ENCODE measurements around the gene CDC45.
"Not testable (repeated sequence)": the region's sequence is repeated elsewhere in the genome, so short reads cannot be mapped to it uniquely, and the experiment has no call there.

CDC45 gene

DNA sequence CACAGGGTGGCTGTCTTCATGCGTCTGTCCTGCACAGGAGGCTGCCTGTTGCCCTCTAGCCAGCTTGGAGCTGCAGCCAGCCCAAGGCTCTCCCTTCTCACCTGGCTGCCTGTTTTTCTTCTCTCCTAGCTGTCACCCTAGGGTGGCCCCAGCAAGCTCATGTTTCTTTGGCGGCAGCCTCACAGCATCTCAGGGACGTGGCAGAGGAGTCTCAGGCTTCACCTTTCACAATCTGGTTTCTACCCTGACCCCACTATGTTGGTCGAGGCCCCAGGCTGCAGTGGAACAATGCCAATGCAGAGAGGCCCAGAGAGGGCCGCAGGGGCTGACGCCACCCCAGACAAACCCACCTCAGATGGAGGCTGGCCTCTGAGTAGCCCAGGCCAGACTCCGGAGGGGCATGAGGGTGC, 47.0 kb downstream of the CDC45 start:
- no peak overlapping the region for H3K4me3 ChIP-seq (ENCODE audit: control insufficient read depth, low read depth, low read length)
- no peak for DNase-seq (ENCODE audit: low read depth)
- no peak for TF ChIP-seq CTCF (IDR thresholded peaks at IDR 0.05; ENCODE audit: control insufficient read depth, insufficient read depth, low read depth, low read length, missing control alignments)

DNA sequence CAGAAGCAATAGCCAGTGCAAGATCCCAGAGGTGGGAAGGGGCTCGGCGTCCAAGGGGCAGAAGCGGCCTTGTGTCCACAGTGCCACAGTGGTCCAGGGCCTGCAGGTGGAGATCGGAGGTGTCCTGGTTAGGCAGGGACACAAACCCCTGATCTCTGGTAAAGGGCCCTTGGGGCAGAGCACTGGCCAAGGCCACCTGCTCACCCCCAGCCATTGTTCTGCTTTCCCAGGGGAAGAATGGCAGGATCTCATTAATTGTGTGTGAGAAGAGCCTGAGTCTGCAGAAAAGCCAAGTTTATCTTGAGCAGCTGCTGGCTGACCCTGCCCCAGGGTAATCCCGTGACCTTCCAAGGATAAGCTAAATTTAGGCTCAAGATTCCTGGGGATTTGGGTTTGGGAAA, 47.6 kb downstream of the CDC45 start:
- no peak for DNase-seq (ENCODE audit: low read depth)
- H3K4me3 ChIP-seq (ENCODE audit: control insufficient read depth, low read depth, low read length): no peak overlapping the region
- no peak for TF ChIP-seq CTCF (IDR thresholded peaks at IDR 0.05; ENCODE audit: control insufficient read depth, insufficient read depth, low read depth, low read length, missing control alignments)

- no peak overlapping the region for H3K4me3 ChIP-seq (ENCODE audit: control insufficient read depth, low read depth, low read length)
- no peak for TF ChIP-seq CTCF (IDR thresholded peaks at IDR 0.05; ENCODE audit: control insufficient read depth, insufficient read depth, low read depth, low read length, missing control alignments)
- peak; percentile 4 for DNase-seq (ENCODE audit: low read depth)
These were observed 48.2 kb downstream of the CDC45 start for GRCh38 chr22:19527861-19528417.

DNA sequence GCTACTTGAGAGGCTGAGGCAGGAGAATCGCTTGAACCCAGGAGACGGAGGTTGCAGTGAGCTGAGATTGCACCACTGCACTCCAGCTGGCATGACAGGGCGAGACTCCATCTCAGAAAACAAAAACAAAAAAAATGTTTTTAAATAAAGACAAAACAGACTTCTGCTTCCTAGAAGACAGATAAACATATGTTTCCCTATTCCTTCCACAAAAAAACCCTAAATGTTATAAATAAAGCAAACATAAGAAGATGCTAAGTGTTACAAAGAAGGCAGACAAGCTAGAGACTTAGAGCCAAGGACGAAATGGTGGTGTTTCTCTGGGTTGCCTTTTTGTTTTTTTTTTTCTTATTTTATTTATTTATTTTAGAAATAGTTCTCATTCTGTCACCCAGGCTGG, 50.1 kb downstream of the CDC45 start:
- TF ChIP-seq CTCF (IDR thresholded peaks at IDR 0.05; ENCODE audit: control insufficient read depth, insufficient read depth, low read depth, low read length, missing control alignments): no peak
- no peak for DNase-seq (ENCODE audit: low read depth)
- H3K4me3 ChIP-seq (ENCODE audit: control insufficient read depth, low read depth, low read length): no peak overlapping the region

- no peak for DNase-seq (ENCODE audit: low read depth)
- no peak overlapping the region for H3K4me3 ChIP-seq (ENCODE audit: control insufficient read depth, low read depth, low read length)
- no peak for TF ChIP-seq CTCF (IDR thresholded peaks at IDR 0.05; ENCODE audit: control insufficient read depth, insufficient read depth, low read depth, low read length, missing control alignments)
These were observed 51.0 kb downstream of the CDC45 start for GRCh38 chr22:19530751-19531150.

- not testable (repeated sequence) for H3K4me3 ChIP-seq (ENCODE audit: control insufficient read depth, low read depth, low read length); DNase-seq (ENCODE audit: low read depth)
These were observed 51.6 kb downstream of the CDC45 start for GRCh38 chr22:19531327-19531726.

- TF ChIP-seq CTCF (IDR thresholded peaks at IDR 0.05; ENCODE audit: control insufficient read depth, insufficient read depth, low read depth, low read length, missing control alignments): no peak
- H3K4me3 ChIP-seq (ENCODE audit: control insufficient read depth, low read depth, low read length): no peak overlapping the region
- no peak for DNase-seq (ENCODE audit: low read depth)
These were observed 53.4 kb downstream of the CDC45 start for GRCh38 chr22:19533049-19533626.

Measured in AG09309 (cell line).